Effector CD4-positive, alpha-beta T cell (primary cell): ENCODE data around the gene CAV1.

Experiments used
- DNase-seq: peaks from one replicate; pipeline ENCODE4 v3.0.0-alpha.2; 2020

The CAV1 gene

GRCh38 chr7:116505278-116505677, 19.6 kb upstream of the CAV1 start:
- no peak for DNase-seq

GRCh38 chr7:116505823-116506222, 19.0 kb upstream of the CAV1 start:
- no peak for DNase-seq

- no peak for DNase-seq
Measured at GRCh38 chr7:116509982-116510579, 14.8 kb upstream of the CAV1 start.

- no peak for DNase-seq
Measured at GRCh38 chr7:116510795-116511194, 14.0 kb upstream of the CAV1 start.

- DNase-seq, result no peak
Measured at GRCh38 chr7:116511552-116512519, 13.0 kb upstream of the CAV1 start.

GRCh38 chr7:116512520-116513188, 12.2 kb upstream of the CAV1 start:
- no peak for DNase-seq

GRCh38 chr7:116515584-116515983, 9.3 kb upstream of the CAV1 start:
- no peak for DNase-seq

GRCh38 chr7:116516324-116516723, 8.5 kb upstream of the CAV1 start:
- DNase-seq, result no peak

- no peak for DNase-seq
Measured at GRCh38 chr7:116517626-116518025, 7.2 kb upstream of the CAV1 start.

GRCh38 chr7:116518961-116519360, 5.9 kb upstream of the CAV1 start:
- DNase-seq, result no peak

GRCh38 chr7:116521046-116521664, 3.7 kb upstream of the CAV1 start:
- DNase-seq, result no peak

GRCh38 chr7:116522247-116522646, 2.6 kb upstream of the CAV1 start:
- no peak for DNase-seq

GRCh38 chr7:116524221-116524608, 621 bp upstream of the CAV1 start:
- DNase-seq, result no peak

GRCh38 chr7:116525298-116525912, 569 bp downstream of the CAV1 start:
- peak; percentile 5 for DNase-seq

GRCh38 chr7:116525913-116526861, 1.4 kb downstream of the CAV1 start:
- peak; percentile 43 for DNase-seq

GRCh38 chr7:116526897-116527296, 2.1 kb downstream of the CAV1 start:
- no peak for DNase-seq

- DNase-seq, result no peak
Measured at GRCh38 chr7:116527521-116527920, 2.7 kb downstream of the CAV1 start.

GRCh38 chr7:116528008-116528789, 3.4 kb downstream of the CAV1 start:
- no peak for DNase-seq

- DNase-seq, result no peak
Measured at GRCh38 chr7:116529250-116529649, 4.4 kb downstream of the CAV1 start.

- no peak for DNase-seq
Measured at GRCh38 chr7:116530107-116530820, 5.4 kb downstream of the CAV1 start.
